ENCODE results near the gene FYB1.

FYB1 gene

GRCh38 chr5:39164016-39164415 lies 55.3 kb downstream of the FYB1 start:
- Histone ChIP-seq H3K27me3 (replicated peaks; ENCODE audit: control insufficient read depth, insufficient read depth, low read length, poor library complexity, severe bottlenecking) (no peaks in the 10 kb centered on the region), H3K9me3 (ENCODE audit: control insufficient read depth, low read length) (no peaks in the 10 kb centered on the region), H3K4me3 (ENCODE audit: insufficient read depth, low read depth, low read length, poor library complexity, severe bottlenecking) (no peak overlapping the region), H3K4me1 (ENCODE audit: control insufficient read depth, insufficient read depth, low read length, poor library complexity, severe bottlenecking) (peaks cover 48% of the 10 kb centered on the region), H3K27ac (ENCODE audit: insufficient read depth, low read length, poor library complexity, severe bottlenecking) (peak overlapping the region; percentile 64), H3K36me3 (ENCODE audit: control insufficient read depth, insufficient read depth, low read length) (no peaks in the 10 kb centered on the region)
- DNase-seq = peak in 1 of 3 donors; percentile 48

- Histone ChIP-seq H3K36me3 (ENCODE audit: control insufficient read depth, insufficient read depth, low read length) (no peaks in the 10 kb centered on the region), H3K27ac (ENCODE audit: insufficient read depth, low read length, poor library complexity, severe bottlenecking) (peak overlapping the region; percentile 27), H3K27me3 (replicated peaks; ENCODE audit: control insufficient read depth, insufficient read depth, low read length, poor library complexity, severe bottlenecking) (no peaks in the 10 kb centered on the region), H3K9me3 (ENCODE audit: control insufficient read depth, low read length) (no peaks in the 10 kb centered on the region), H3K4me1 (ENCODE audit: control insufficient read depth, insufficient read depth, low read length, poor library complexity, severe bottlenecking) (peaks cover 49% of the 10 kb centered on the region), H3K4me3 (ENCODE audit: insufficient read depth, low read depth, low read length, poor library complexity, severe bottlenecking) (no peak overlapping the region)
- DNase-seq = no peak
These were observed 57.8 kb downstream of the FYB1 start for GRCh38 chr5:39161578-39161977.

GRCh38 chr5:39160576-39161213 lies 58.7 kb downstream of the FYB1 start:
- peak overlapping the region; percentile 19 for H3K27ac ChIP-seq (ENCODE audit: insufficient read depth, low read length, poor library complexity, severe bottlenecking)

GRCh38 chr5:39159811-39160490 lies 59.4 kb downstream of the FYB1 start:
- Histone ChIP-seq H3K36me3 (ENCODE audit: control insufficient read depth, insufficient read depth, low read length) (no peaks in the 10 kb centered on the region), H3K27me3 (replicated peaks; ENCODE audit: control insufficient read depth, insufficient read depth, low read length, poor library complexity, severe bottlenecking) (no peaks in the 10 kb centered on the region), H3K4me1 (ENCODE audit: control insufficient read depth, insufficient read depth, low read length, poor library complexity, severe bottlenecking) (peaks cover 47% of the 10 kb centered on the region), H3K4me3 (ENCODE audit: insufficient read depth, low read depth, low read length, poor library complexity, severe bottlenecking) (no peak overlapping the region), H3K27ac (ENCODE audit: insufficient read depth, low read length, poor library complexity, severe bottlenecking) (peak overlapping the region; percentile 19), H3K9me3 (ENCODE audit: control insufficient read depth, low read length) (no peaks in the 10 kb centered on the region)
- no peak for DNase-seq

More at GRCh38 chr5:39160576-39161213, 58.7 kb downstream of the FYB1 start:
- peaks cover 53% of the 10 kb centered on the region for H3K4me1 ChIP-seq (ENCODE audit: control insufficient read depth, insufficient read depth, low read length, poor library complexity, severe bottlenecking)
- H3K36me3 ChIP-seq (ENCODE audit: control insufficient read depth, insufficient read depth, low read length) = no peaks in the 10 kb centered on the region
- no peak overlapping the region for H3K4me3 ChIP-seq (ENCODE audit: insufficient read depth, low read depth, low read length, poor library complexity, severe bottlenecking)
- no peaks in the 10 kb centered on the region for H3K9me3 ChIP-seq (ENCODE audit: control insufficient read depth, low read length)
- no peak for DNase-seq
- H3K27me3 ChIP-seq (replicated peaks; ENCODE audit: control insufficient read depth, insufficient read depth, low read length, poor library complexity, severe bottlenecking) = no peaks in the 10 kb centered on the region

GRCh38 chr5:39158786-39159185 lies 60.6 kb downstream of the FYB1 start:
- Histone ChIP-seq H3K4me1 (ENCODE audit: control insufficient read depth, insufficient read depth, low read length, poor library complexity, severe bottlenecking) (peaks cover 43% of the 10 kb centered on the region), H3K27ac (ENCODE audit: insufficient read depth, low read length, poor library complexity, severe bottlenecking) (peak overlapping the region; percentile 11)
- DNase-seq = no peak

GRCh38 chr5:39158127-39158593 lies 61.2 kb downstream of the FYB1 start:
- DNase-seq = no peak
- H3K4me1 ChIP-seq (ENCODE audit: control insufficient read depth, insufficient read depth, low read length, poor library complexity, severe bottlenecking) = peaks cover 44% of the 10 kb centered on the region
- H3K27me3 ChIP-seq (replicated peaks; ENCODE audit: control insufficient read depth, insufficient read depth, low read length, poor library complexity, severe bottlenecking) = no peaks in the 10 kb centered on the region
- H3K4me3 ChIP-seq (ENCODE audit: insufficient read depth, low read depth, low read length, poor library complexity, severe bottlenecking) = no peak overlapping the region
- H3K27ac ChIP-seq (ENCODE audit: insufficient read depth, low read length, poor library complexity, severe bottlenecking) = peak overlapping the region; percentile 36
- peaks cover 3% of the 10 kb centered on the region for H3K36me3 ChIP-seq (ENCODE audit: control insufficient read depth, insufficient read depth, low read length)
- H3K9me3 ChIP-seq (ENCODE audit: control insufficient read depth, low read length) = no peaks in the 10 kb centered on the region

More at GRCh38 chr5:39158786-39159185, 60.6 kb downstream of the FYB1 start:
- Histone ChIP-seq H3K9me3 (ENCODE audit: control insufficient read depth, low read length) (no peaks in the 10 kb centered on the region), H3K36me3 (ENCODE audit: control insufficient read depth, insufficient read depth, low read length) (no peaks in the 10 kb centered on the region), H3K4me3 (ENCODE audit: insufficient read depth, low read depth, low read length, poor library complexity, severe bottlenecking) (no peak overlapping the region), H3K27me3 (replicated peaks; ENCODE audit: control insufficient read depth, insufficient read depth, low read length, poor library complexity, severe bottlenecking) (no peaks in the 10 kb centered on the region)

GRCh38 chr5:39157701-39158100 lies 61.7 kb downstream of the FYB1 start:
- DNase-seq = no peak
- no peaks in the 10 kb centered on the region for H3K27me3 ChIP-seq (replicated peaks; ENCODE audit: control insufficient read depth, insufficient read depth, low read length, poor library complexity, severe bottlenecking)
- H3K27ac ChIP-seq (ENCODE audit: insufficient read depth, low read length, poor library complexity, severe bottlenecking) = peak overlapping the region; percentile 36
- H3K9me3 ChIP-seq (ENCODE audit: control insufficient read depth, low read length) = no peaks in the 10 kb centered on the region
- no peak overlapping the region for H3K4me3 ChIP-seq (ENCODE audit: insufficient read depth, low read depth, low read length, poor library complexity, severe bottlenecking)
- H3K4me1 ChIP-seq (ENCODE audit: control insufficient read depth, insufficient read depth, low read length, poor library complexity, severe bottlenecking) = peaks cover 46% of the 10 kb centered on the region
- peaks cover 8% of the 10 kb centered on the region for H3K36me3 ChIP-seq (ENCODE audit: control insufficient read depth, insufficient read depth, low read length)

- peaks cover 13% of the 10 kb centered on the region for H3K36me3 ChIP-seq (ENCODE audit: control insufficient read depth, insufficient read depth, low read length)
- H3K27me3 ChIP-seq (replicated peaks; ENCODE audit: control insufficient read depth, insufficient read depth, low read length, poor library complexity, severe bottlenecking) = no peaks in the 10 kb centered on the region
- H3K27ac ChIP-seq (ENCODE audit: insufficient read depth, low read length, poor library complexity, severe bottlenecking) = peak overlapping the region; percentile 52
- no peak for DNase-seq
- H3K9me3 ChIP-seq (ENCODE audit: control insufficient read depth, low read length) = no peaks in the 10 kb centered on the region
- H3K4me1 ChIP-seq (ENCODE audit: control insufficient read depth, insufficient read depth, low read length, poor library complexity, severe bottlenecking) = peaks cover 49% of the 10 kb centered on the region
- H3K4me3 ChIP-seq (ENCODE audit: insufficient read depth, low read depth, low read length, poor library complexity, severe bottlenecking) = peak overlapping the region; percentile 9
These were observed 63.3 kb downstream of the FYB1 start for GRCh38 chr5:39156082-39156481.

GRCh38 chr5:39151745-39152144 lies 67.6 kb downstream of the FYB1 start:
- no peak for DNase-seq
- peaks cover 24% of the 10 kb centered on the region for H3K36me3 ChIP-seq (ENCODE audit: control insufficient read depth, insufficient read depth, low read length)
- peaks cover 33% of the 10 kb centered on the region for H3K4me1 ChIP-seq (ENCODE audit: control insufficient read depth, insufficient read depth, low read length, poor library complexity, severe bottlenecking)
- H3K4me3 ChIP-seq (ENCODE audit: insufficient read depth, low read depth, low read length, poor library complexity, severe bottlenecking) = no peak overlapping the region
- H3K27me3 ChIP-seq (replicated peaks; ENCODE audit: control insufficient read depth, insufficient read depth, low read length, poor library complexity, severe bottlenecking) = no peaks in the 10 kb centered on the region
- H3K27ac ChIP-seq (ENCODE audit: insufficient read depth, low read length, poor library complexity, severe bottlenecking) = peak overlapping the region; percentile 33
- no peaks in the 10 kb centered on the region for H3K9me3 ChIP-seq (ENCODE audit: control insufficient read depth, low read length)

GRCh38 chr5:39149966-39150365 lies 69.4 kb downstream of the FYB1 start:
- Histone ChIP-seq H3K27me3 (replicated peaks; ENCODE audit: control insufficient read depth, insufficient read depth, low read length, poor library complexity, severe bottlenecking) (no peaks in the 10 kb centered on the region), H3K9me3 (ENCODE audit: control insufficient read depth, low read length) (no peaks in the 10 kb centered on the region), H3K4me1 (ENCODE audit: control insufficient read depth, insufficient read depth, low read length, poor library complexity, severe bottlenecking) (peaks cover 26% of the 10 kb centered on the region), H3K36me3 (ENCODE audit: control insufficient read depth, insufficient read depth, low read length) (peaks cover 24% of the 10 kb centered on the region), H3K4me3 (ENCODE audit: insufficient read depth, low read depth, low read length, poor library complexity, severe bottlenecking) (no peak overlapping the region), H3K27ac (ENCODE audit: insufficient read depth, low read length, poor library complexity, severe bottlenecking) (peak overlapping the region; percentile 30)
- DNase-seq = no peak

All from effector memory CD4-positive, alpha-beta T cell (primary cell).